GM12878 (cell line): ENCODE measurements around the gene DTD1. TPM values are rescaled to one million over a fixed set of nuclear protein-coding genes. Genes with fewer than 3 reads are reported as not detected.

Experiments
- ATAC-seq: fragments of 200-7000 bp; cut with Tn5 transposase; 3 replicates; pipeline ENCODE4 v1.9.1; 2020; ENCODE audit warnings: mild to moderate bottlenecking, moderate library complexity
- BruUV-seq: library from RNA; stranded (reverse); fragments of 400-500 nt; replicated peaks from 2 replicates; lab custom pipeline; 2021; lab: Mats Ljungman, UMichigan
- CTCF ChIA-PET: fragments of 300-600 bp; sonication (Branson Sonifier 250); formaldehyde crosslinking; extraction: SDS; loops from one replicate; lab custom pipeline; 2021; ENCODE audit warnings: inconsistent platforms; lab: Yijun Ruan, JAX
- POLR2A ChIA-PET: fragments of 350-600 bp; formaldehyde crosslinking; extraction: SDS; loops from one replicate; lab custom pipeline; 2021; ENCODE audit warnings: inconsistent platforms; lab: Charles Lee
- RAD21 ChIA-PET: fragments of 300-600 bp; sonication (Branson Sonifier 250); formaldehyde crosslinking; loops from one replicate; lab custom pipeline; 2023; ENCODE audit warnings: antibody characterized with exemption; ENCODE audit not compliant: unreplicated experiment; lab: Charles Lee
- SMC1A ChIA-PET: fragments of 300-600 bp; sonication (Branson Sonifier 250); formaldehyde crosslinking; loops from one replicate; lab custom pipeline; 2023; ENCODE audit not compliant: unreplicated experiment, uncharacterized antibody; lab: Charles Lee
- DNase-seq: peaks from one replicate; pipeline ENCODE4 v3.0.0-alpha.2; 2011; ENCODE audit warnings: low read depth, low spot score
- FAIRE-seq: peaks from 3 replicates; lab custom pipeline; 2011; peaks lifted over from hg19 to GRCh38; lab: Jason Lieb, UNC
- H2AFZ ChIP-seq: 2 replicates; pipeline ENCODE4 v1.6.0; 2011; ENCODE audit warnings: low read depth, low read length, control low read depth; ENCODE audit not compliant: control insufficient read depth
- H3K27ac ChIP-seq: 2 replicates; pipeline ENCODE4 v1.5.1; 2011; ENCODE audit warnings: control low read depth; ENCODE audit not compliant: control insufficient read depth, insufficient read depth
- H3K27me3 ChIP-seq, 2 experiments: replicated peaks in 1 of 2; 2 replicates each; pipeline versions ENCODE4 v1.6.0 to v1.6.1; 2011; ENCODE audit warnings: low read length in 1 of 2; ENCODE audit not compliant: control insufficient read depth in 2 of 2, insufficient read depth in 2 of 2
- H3K36me3 ChIP-seq, 2 experiments: 2 replicates each; pipeline ENCODE4 v1.5.1; 2011; ENCODE audit warnings: low read length in 1 of 2; ENCODE audit not compliant: control insufficient read depth in 2 of 2, insufficient read depth in 2 of 2
- H3K4me1 ChIP-seq: 2 replicates; pipeline ENCODE4 v1.6.1; 2011; ENCODE audit warnings: mild to moderate bottlenecking, low read length, moderate library complexity, mixed read lengths; ENCODE audit not compliant: control insufficient read depth, insufficient read depth
- H3K4me2 ChIP-seq: 2 replicates; pipeline ENCODE4 v1.6.0; 2011; ENCODE audit warnings: control low read depth; ENCODE audit not compliant: control insufficient read depth, insufficient read depth
- H3K4me3 ChIP-seq: fragments of 200-600 bp; sonication (generic); 2 replicates; pipeline ENCODE4 v1.5.1; 2016
- H3K79me2 ChIP-seq: 2 replicates; pipeline ENCODE4 v1.6.0; 2011; ENCODE audit warnings: low read length; ENCODE audit not compliant: control insufficient read depth, insufficient read depth
- H3K9ac ChIP-seq: 2 replicates; pipeline ENCODE4 v1.8.0; 2011; ENCODE audit warnings: low read length, control low read depth, mixed read lengths; ENCODE audit not compliant: control insufficient read depth, insufficient read depth
- H3K9me3 ChIP-seq: replicated peaks from 3 replicates; pipeline ENCODE4 v1.5.1; 2011; ENCODE audit warnings: mild to moderate bottlenecking, low read length; ENCODE audit not compliant: control insufficient read depth, insufficient read depth
- H4K20me1 ChIP-seq: 2 replicates; pipeline ENCODE4 v1.6.0; 2011; ENCODE audit not compliant: control insufficient read depth, insufficient read depth
- ATF3 ChIP-seq: IDR thresholded peaks from 2 replicates; pipeline ENCODE4 v1.6.1; 2011; ENCODE audit warnings: low read depth, mild to moderate bottlenecking, low read length, moderate library complexity, borderline replicate concordance; ENCODE audit errors: extremely low read depth
- ATF7 ChIP-seq: fragments of 450-650 bp; IDR thresholded peaks from 2 replicates; pipeline ENCODE4 v1.6.1; 2016; ENCODE audit warnings: low read depth, mild to moderate bottlenecking
- BMI1 ChIP-seq: fragments of 450-650 bp; IDR thresholded peaks from 2 replicates; pipeline ENCODE4 v1.6.1; 2016; ENCODE audit warnings: mild to moderate bottlenecking, moderate library complexity, borderline replicate concordance
- ETV6 ChIP-seq, 2 experiments: fragments of 450-650 bp in 1 of 2; IDR thresholded peaks in 1 of 2; conservative IDR thresholded peaks in 1 of 2; 2 replicates each; pipeline ENCODE4 v1.6.1; 2014; ENCODE audit warnings: antibody characterized with exemption in 1 of 2, borderline replicate concordance in 1 of 2, low read depth in 1 of 2, mild to moderate bottlenecking in 1 of 2, moderate library complexity in 1 of 2
- IKZF2 ChIP-seq, 2 experiments: fragments of 450-650 bp; IDR thresholded peaks; 2 replicates each; pipeline ENCODE4 v1.6.1; 2017; ENCODE audit warnings: mild to moderate bottlenecking in 2 of 2, moderate library complexity in 2 of 2
- NBN ChIP-seq: fragments of 450-650 bp; IDR thresholded peaks from 2 replicates; pipeline ENCODE4 v1.6.1; 2016
- SKIL ChIP-seq: fragments of 450-650 bp; IDR thresholded peaks from 2 replicates; pipeline ENCODE4 v1.6.1; 2017; ENCODE audit warnings: mild to moderate bottlenecking, low read depth, inconsistent platforms; ENCODE audit not compliant: poor library complexity, severe bottlenecking
- TARDBP ChIP-seq: IDR thresholded peaks from 2 replicates; pipeline ENCODE4 v1.6.1; 2016; ENCODE audit warnings: borderline replicate concordance
- ZBTB40 ChIP-seq: fragments of 450-650 bp; IDR thresholded peaks from 2 replicates; pipeline ENCODE4 v1.6.1; 2016; ENCODE audit warnings: mild to moderate bottlenecking, moderate library complexity, borderline replicate concordance
- WGBS: methylation state at CpG from one replicate; pipeline ENCODE4 v1.1.6; 2016; ENCODE audit warnings: low lambda C conversion rate; ENCODE audit not compliant: insufficient replicate concordance, insufficient coverage; ENCODE audit errors: missing lambda C conversion rate; 5-methylcytosine and 5-hydroxymethylcytosine counted together
- in situ Hi-C: fragments of 300-500 bp; cut with MboI; formaldehyde crosslinking; loops from 9 replicates; pipeline ENCODE4 v1.14.3; 2018; ENCODE audit warnings: mixed read lengths
- intact Hi-C: fragments of 100-400 bp; cut with micrococcal nuclease; formaldehyde crosslinking; loops from one replicate; pipeline ENCODE4 v1.14.2; 2022; ENCODE audit not compliant: unreplicated experiment
- polyA plus RNA-seq, 11 experiments: library from polyadenylated mRNA; depleted of rRNA in 4 of 11; unstranded in 6 of 11; stranded (reverse) in 5 of 11; fragments of >200 nt; fragmentation: Nextera tagmentation in 4 of 11; fragmentation: Illumina TruSeq in 1 of 11; extraction: Ambion mirVana in 4 of 11; extraction: Trizol in 1 of 11; gene quantifications; 1 replicate in 1 of 11; 2 replicates in 10 of 11; pipeline versions ENCODE4 v1.2.1 to v1.2.3, GENCODE V29; 2011 to 2016; ENCODE audit warnings: inconsistent platforms in 2 of 11, missing spikeins in 2 of 11, low read depth in 1 of 11
- total RNA-seq, 4 experiments: library from RNA; depleted of rRNA in 3 of 4; stranded (reverse); fragments of >200 nt in 3 of 4; fragmentation: Illumina TruSeq in 1 of 4; extraction: Trizol in 1 of 4; gene quantifications; 2 replicates each; pipeline versions ENCODE4 v1.2.1 to v1.2.3, GENCODE V29; 2013 to 2021
- TF ChIP-seq, protein P1 (sequence below): fragments of 450-650 bp; IDR thresholded peaks from 2 replicates; pipeline ENCODE4 v1.6.1; 2018; ENCODE audit warnings: mild to moderate bottlenecking, low read depth, moderate library complexity; ENCODE audit not compliant: partially characterized antibody

The DTD1 gene
- total and polyA plus RNA-seq, 10 of the 15 experiments (the other 5 are each of a cell fraction or from before 2014, with no cell fraction given), result 24.3 to 99.8 (median 63.3) TPM

- TF ChIP-seq, protein P1, sequence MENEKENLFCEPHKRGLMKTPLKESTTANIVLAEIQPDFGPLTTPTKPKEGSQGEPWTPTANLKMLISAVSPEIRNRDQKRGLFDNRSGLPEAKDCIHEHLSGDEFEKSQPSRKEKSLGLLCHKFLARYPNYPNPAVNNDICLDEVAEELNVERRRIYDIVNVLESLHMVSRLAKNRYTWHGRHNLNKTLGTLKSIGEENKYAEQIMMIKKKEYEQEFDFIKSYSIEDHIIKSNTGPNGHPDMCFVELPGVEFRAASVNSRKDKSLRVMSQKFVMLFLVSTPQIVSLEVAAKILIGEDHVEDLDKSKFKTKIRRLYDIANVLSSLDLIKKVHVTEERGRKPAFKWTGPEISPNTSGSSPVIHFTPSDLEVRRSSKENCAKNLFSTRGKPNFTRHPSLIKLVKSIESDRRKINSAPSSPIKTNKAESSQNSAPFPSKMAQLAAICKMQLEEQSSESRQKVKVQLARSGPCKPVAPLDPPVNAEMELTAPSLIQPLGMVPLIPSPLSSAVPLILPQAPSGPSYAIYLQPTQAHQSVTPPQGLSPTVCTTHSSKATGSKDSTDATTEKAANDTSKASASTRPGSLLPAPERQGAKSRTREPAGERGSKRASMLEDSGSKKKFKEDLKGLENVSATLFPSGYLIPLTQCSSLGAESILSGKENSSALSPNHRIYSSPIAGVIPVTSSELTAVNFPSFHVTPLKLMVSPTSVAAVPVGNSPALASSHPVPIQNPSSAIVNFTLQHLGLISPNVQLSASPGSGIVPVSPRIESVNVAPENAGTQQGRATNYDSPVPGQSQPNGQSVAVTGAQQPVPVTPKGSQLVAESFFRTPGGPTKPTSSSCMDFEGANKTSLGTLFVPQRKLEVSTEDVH, result no peak
- TF ChIP-seq IKZF2 (IDR thresholded peaks at IDR 0.05), result no peak
These were observed 89.3 kb downstream of the DTD1 start (continued) for GRCh38 chr20:18677126-18677525.

DNA sequence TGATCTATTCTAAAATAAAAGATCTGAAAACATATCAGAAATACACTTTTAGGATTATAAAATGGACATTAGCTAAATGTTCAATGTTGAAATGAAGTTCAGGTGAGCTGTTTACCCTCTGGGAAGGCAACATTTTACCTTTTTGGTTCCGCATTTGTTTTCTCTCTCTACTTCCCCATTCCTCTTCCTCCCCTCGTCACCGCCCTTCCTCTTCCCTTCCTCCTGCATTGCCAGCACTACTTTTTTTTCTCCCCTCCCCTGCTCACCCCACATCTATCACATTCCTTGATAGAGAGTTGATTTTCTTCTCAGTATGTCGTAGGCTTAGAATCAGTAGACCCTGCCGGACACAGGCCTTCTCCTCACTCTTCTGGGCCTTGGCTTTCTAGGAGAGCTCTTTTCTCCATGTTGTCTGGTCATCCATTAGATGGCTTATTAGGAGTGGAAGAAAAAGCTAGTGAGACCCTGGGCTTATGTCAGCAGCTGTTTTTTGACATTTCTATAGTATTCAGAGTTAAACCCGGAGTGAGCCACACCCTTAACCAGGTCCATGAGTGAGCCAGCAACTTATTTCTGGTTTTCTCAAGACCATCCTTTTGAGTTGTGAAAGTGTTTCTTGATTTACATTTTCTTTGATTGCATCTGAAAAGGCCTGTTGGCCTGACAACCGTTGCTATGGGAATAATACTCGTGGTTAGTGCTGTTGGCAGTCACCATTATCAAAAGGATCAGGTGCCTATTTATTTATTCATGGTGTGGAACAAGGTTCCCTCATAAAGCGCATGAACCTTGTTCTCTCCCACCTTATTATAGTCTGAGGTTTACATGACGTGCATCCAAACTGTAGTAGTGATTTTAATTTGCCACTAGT, 90.9 kb downstream of the DTD1 start:
- no peak overlapping the region for H3K9ac ChIP-seq
- CTCF ChIA-PET, result no interaction called here
- TF ChIP-seq ZBTB40 (0 out of 2 replicates have a peak, but pooled peaks have one; percentile 25), BMI1 (peak; percentile 76), SKIL (no peak), NBN (no peak), ATF3 (no peak), ETV6 (conservative IDR thresholded peaks at IDR 0.05 in 1 of 2, IDR thresholded peaks at IDR 0.05 in 1 of 2; ENCODE audit: borderline replicate concordance in 1 of 2, low read depth in 1 of 2) (no peak), ATF7 (no peak), TARDBP (no peak)

More for the DNA sequence above, 90.9 kb downstream of the DTD1 start:
- FAIRE-seq (no peak), DNase-seq (no peak), ATAC-seq (peak; percentile 51)
- in situ Hi-C loops (no loop called here), intact Hi-C loops (no loop called here)
- Histone ChIP-seq H3K79me2 (no peaks in the 10 kb centered on the region), H3K4me3 (no peak overlapping the region), H3K4me2 (no peak overlapping the region), H3K36me3 (no peaks in the 10 kb centered on the region), H4K20me1 (no peaks in the 10 kb centered on the region; the same call in 1 of the 2 replicates), H3K27ac (no peak overlapping the region), H2AFZ (no peak overlapping the region), H3K4me1 (peaks cover 5% of the 10 kb centered on the region), H3K27me3 (no peaks in the 10 kb centered on the region), H3K9me3 (no peaks in the 10 kb centered on the region)
- ChIA-PET POLR2A (no interaction called here), SMC1A (interaction anchor here (1.2 kb wide), 1 partner anchor 20 kb away, joined by 3 read pairs; no protein-coding TSS in a partner anchor), RAD21 (interaction anchor here (1.2 kb wide), 1 partner anchor 115 kb away, joined by 3 read pairs; no protein-coding TSS in a partner anchor)
- no TSS peak for BruUV-seq
- 32% methylated on average over 10 of the region's 10 CpGs for whole genome bisulfite sequencing
